GM20000 (cell line): ENCODE measurements around the gene COA3.

Experiments used
- DNase-seq: peaks from one replicate; pipeline ENCODE4 v3.0.0; 2012; ENCODE audit warnings: low spot score
- TF ChIP-seq, protein P1 (sequence below): IDR thresholded peaks from 2 replicates; pipeline ENCODE4 v1.5.1; 2012; ENCODE audit warnings: mild to moderate bottlenecking, control low read depth; ENCODE audit errors: extremely low read depth, missing control alignments

The COA3 gene

DNA sequence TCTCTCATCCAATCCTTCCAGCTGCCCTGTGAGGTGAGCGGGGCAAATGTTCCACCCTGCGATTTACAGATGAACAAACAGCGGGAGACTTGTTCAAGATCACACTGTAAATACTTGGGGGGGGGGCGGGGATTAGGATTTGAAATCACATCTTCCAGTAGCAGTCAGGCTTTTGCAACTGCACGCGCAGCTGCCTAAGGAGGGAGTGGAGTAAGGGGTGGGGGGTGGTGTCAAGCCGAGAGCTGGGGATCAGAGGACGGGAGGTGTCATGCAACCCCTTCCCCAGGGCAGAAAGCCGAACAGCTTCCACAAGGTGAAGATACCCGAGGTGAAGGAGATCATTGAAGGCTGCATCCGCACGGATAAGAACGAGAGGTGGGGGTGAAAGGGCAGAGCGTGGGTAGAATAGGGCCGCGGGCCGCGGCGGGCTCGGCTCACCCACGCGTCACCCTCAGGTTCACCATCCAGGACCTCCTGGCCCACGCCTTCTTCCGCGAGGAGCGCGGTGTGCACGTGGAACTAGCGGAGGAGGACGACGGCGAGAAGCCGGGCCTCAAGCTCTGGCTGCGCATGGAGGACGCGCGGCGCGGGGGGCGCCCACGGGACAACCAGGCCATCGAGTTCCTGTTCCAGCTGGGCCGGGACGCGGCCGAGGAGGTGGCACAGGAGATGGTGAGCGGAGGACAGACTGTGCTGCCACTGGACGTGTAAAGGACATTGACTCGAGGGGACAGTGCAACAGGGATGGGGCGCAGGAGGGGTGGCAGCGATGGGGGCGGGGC, 13.5 kb downstream of the COA3 start:
- DNase-seq = no peak
- TF ChIP-seq, protein P1, sequence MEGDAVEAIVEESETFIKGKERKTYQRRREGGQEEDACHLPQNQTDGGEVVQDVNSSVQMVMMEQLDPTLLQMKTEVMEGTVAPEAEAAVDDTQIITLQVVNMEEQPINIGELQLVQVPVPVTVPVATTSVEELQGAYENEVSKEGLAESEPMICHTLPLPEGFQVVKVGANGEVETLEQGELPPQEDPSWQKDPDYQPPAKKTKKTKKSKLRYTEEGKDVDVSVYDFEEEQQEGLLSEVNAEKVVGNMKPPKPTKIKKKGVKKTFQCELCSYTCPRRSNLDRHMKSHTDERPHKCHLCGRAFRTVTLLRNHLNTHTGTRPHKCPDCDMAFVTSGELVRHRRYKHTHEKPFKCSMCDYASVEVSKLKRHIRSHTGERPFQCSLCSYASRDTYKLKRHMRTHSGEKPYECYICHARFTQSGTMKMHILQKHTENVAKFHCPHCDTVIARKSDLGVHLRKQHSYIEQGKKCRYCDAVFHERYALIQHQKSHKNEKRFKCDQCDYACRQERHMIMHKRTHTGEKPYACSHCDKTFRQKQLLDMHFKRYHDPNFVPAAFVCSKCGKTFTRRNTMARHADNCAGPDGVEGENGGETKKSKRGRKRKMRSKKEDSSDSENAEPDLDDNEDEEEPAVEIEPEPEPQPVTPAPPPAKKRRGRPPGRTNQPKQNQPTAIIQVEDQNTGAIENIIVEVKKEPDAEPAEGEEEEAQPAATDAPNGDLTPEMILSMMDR = no peak

GRCh38 chr17:42784409-42784808, 14.1 kb downstream of the COA3 start:
- TF ChIP-seq, protein P1 = no peak
- DNase-seq = no peak

GRCh38 chr17:42783791-42784138, 14.7 kb downstream of the COA3 start:
- DNase-seq = no peak
- TF ChIP-seq, protein P1 = no peak

- TF ChIP-seq, protein P1 = no peak
- DNase-seq = no peak
Measured at GRCh38 chr17:42783062-42783790, 15.3 kb downstream of the COA3 start.

- TF ChIP-seq, protein P1 = no peak
- no peak for DNase-seq
Measured at GRCh38 chr17:42782166-42783061, 16.1 kb downstream of the COA3 start.

GRCh38 chr17:42781639-42782165, 16.8 kb downstream of the COA3 start:
- TF ChIP-seq, protein P1 = no peak
- peak; percentile 43 for DNase-seq
